ENCODE data around the gene HIVEP1.
A peak's percentile ranks its signal among the peaks of the same experiment; 100 is the strongest.
"Not testable (repeated sequence)": the region's sequence is repeated elsewhere in the genome, so short reads cannot be mapped to it uniquely, and the experiment has no call there.

HIVEP1 gene

GRCh38 chr6:12094689-12095088, 82.6 kb downstream of the HIVEP1 start:
- no peak for DNase-seq

DNA sequence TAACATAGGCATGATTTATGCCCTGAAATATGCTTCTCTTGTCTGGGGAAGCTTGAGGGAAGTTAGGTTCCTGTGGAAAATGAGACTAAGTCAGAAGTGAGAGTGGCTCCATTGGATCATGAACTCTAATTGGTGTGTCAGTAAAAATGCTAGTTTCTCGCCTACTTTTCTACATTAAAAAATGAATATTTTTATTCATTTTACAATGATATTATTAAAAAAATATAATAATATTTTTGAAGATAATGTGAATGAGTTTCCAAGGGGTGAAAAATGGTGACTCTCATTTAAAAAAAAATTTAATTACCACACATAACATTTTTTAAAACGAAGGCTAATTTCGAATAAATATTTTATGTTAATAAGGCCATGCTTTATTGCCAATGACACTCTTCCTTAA, 84.2 kb downstream of the HIVEP1 start:
- DNase-seq = no peak

DNA sequence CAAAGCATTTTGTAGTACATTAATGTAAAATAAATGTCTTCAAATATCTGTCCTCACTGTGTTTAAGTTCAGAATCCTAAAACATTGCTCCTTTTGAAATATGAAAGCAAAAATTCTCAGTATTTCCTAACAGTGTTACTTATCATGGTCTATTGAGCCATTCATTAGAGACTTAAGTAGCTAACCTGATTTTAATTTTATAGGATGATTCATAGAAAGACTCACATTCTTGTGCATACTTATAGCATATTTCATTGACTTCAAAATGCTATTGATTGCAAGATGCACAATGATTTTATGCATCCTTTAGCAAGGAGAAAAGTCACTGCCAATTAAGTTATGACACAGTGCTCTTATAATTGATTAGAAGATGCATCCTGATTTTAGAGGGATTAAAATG, 85.7 kb downstream of the HIVEP1 start:
- no peak for DNase-seq

- DNase-seq = no peak
These were observed 87.7 kb downstream of the HIVEP1 start for GRCh38 chr6:12099623-12100338.

DNA sequence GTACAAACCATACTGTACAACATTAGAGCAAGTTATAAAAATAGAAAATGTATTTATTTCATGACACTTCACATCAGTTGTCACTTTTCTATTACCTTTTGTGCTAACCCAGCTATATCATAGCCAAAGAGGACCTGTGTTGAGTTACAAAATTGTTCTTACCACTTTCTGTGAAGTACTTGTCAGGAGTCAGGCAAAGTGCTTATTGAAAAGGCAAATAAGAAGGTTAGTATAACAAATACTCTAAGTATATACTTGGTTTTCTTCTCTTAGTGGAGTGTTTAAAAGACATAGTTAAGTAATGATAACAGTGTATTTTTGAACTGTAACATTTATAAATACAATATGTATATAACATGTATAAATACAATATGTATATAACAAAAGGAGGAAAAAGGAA, 88.9 kb downstream of the HIVEP1 start:
- DNase-seq = no peak

GRCh38 chr6:12101653-12102312, 89.7 kb downstream of the HIVEP1 start:
- DNase-seq = no peak

DNA sequence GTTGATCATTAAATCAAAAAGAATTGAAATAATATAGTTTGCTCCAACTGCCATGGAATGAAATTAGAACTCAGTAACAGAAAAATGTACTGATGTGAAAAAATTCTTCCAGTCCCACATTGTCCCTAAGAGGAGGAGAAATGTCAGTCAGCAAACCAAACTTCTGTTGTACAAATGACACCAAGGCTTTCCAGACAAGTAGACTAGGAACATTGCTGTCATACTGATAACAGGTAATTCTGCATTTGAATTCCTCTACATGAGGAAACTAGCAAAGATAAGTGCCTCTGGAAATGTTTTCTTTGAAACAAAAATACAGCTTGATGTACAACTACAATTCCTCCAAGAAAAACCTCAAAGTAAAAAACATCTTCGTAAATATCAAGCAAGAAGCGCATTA, 90.2 kb downstream of the HIVEP1 start:
- no peak for DNase-seq

GRCh38 chr6:12103158-12103557, 91.0 kb downstream of the HIVEP1 start:
- no peak for DNase-seq

DNA sequence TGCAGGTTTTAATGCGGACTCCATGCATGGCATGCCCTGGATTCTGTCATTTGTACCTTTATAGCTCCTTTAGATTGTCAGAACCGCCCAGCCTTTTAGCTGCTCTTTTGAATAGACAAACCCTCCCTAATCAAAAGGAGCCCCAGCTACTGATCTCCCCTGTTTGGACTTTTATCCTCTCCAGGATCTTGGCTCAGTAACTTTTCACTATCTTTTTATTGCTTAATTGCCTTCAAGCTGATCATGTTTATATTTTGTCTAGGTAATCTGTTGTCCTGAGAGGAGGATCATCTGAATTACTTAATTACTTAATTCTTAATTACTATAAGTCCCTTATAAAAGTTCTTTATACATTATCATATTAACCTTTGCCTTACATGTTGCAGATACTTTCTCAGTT, 93.2 kb downstream of the HIVEP1 start:
- no peak for DNase-seq

DNA sequence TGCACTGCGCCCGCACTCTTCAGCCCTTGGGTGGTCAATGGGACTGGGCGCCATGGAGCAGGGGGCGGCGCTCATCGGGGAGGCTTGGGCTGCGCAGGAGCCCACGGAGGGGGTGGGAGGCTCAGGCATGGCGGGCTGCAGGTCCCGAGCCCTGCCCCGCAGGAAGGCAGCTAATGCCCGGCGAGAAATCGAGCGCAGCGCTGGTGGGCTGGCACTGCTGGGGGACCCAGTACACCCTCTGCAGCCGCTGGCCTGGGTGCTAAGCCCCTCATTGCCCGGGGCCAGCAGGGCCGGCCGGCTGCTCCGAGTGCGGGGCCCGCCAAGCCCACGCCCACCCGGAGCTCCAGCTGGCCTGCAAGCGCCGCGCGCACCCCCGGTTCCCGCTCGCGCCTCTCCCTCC, 96.3 kb downstream of the HIVEP1 start:
- not testable (repeated sequence) for DNase-seq

- peak; percentile 33 for DNase-seq
These were observed 98.6 kb downstream of the HIVEP1 start for GRCh38 chr6:12110523-12111362.

GRCh38 chr6:12111363-12111670, 99.2 kb downstream of the HIVEP1 start:
- no peak for DNase-seq

- DNase-seq = no peak
These were observed 100.6 kb downstream of the HIVEP1 start for GRCh38 chr6:12112540-12113189.

- peak; percentile 42 for DNase-seq
These were observed 101.1 kb downstream of the HIVEP1 start for GRCh38 chr6:12113190-12113577.

DNA sequence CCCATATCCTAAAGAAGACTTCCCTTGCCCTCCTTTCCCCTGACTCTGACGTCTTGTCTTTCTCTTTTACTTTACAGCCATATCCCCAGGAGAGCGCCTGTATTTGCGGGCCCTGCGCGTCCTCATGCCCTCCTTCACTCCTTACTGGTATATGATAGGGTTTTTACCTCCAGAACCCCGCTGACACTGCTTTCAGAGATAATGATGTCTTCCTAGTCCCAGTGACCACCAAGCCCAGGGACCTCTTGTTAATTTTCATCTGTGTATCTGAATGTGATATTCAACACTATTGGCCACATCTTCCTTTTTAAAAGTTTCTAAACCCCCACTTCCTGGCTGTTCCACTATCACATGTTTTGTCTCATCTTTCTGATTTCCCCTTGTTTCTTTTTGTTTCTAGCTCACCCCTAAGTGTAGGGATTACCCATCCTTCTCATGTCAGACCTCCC, 102.0 kb downstream of the HIVEP1 start:
- no peak for DNase-seq

GRCh38 chr6:12115001-12115400, 102.9 kb downstream of the HIVEP1 start:
- DNase-seq = no peak

DNA sequence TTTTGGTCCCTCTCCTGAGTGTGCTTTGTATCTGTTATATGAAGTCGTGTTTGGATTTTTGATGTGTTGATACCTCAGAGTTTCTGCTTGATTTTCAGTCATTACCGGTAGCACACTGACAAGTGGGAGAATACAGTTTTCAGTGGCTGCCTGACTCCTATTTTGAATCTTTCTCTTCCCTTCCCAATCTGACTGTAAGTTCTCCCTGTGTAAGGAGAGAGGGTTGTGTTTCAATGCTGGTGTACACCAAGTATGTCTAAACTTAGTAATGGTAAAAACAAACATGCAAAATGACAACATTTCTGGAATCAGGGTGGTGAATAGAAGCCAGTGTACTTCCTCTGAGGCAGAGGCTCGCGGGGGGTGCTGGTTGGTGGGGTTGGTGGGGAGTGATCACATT, 103.4 kb downstream of the HIVEP1 start:
- no peak for DNase-seq

GRCh38 chr6:12116264-12116800, 104.2 kb downstream of the HIVEP1 start:
- no peak for DNase-seq

GRCh38 chr6:12116978-12117377, 104.9 kb downstream of the HIVEP1 start:
- DNase-seq = no peak

GRCh38 chr6:12118607-12119006, 106.5 kb downstream of the HIVEP1 start:
- DNase-seq = no peak

DNA sequence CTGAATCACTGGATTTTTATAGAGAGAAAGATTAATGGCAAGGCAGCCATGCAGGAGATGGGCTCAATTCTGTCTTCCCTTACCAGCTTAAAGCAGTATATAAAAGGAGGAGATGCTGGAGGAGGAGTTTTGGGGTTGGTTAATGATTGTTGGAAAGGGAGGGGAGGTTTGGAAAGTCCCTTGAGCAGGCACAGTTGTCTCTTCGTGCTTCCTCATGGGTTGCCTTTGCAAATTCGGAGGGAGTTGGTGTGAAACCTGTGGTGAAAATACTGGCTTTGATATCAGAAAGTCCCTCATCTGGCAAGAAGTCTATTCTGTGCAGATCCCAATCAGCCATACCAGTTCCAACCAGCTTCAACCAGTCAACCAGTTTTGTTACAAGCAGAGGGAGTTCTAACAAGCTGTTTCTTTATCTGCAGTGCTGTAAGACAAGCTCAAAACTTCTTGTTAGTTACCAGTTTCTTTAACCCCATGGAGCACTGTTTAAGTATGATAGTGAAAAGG, 107.0 kb downstream of the HIVEP1 start:
- peak; percentile 80 for DNase-seq

GRCh38 chr6:12125396-12125795, 113.3 kb downstream of the HIVEP1 start:
- no peak for DNase-seq

GRCh38 chr6:12126051-12126450, 113.9 kb downstream of the HIVEP1 start:
- no peak for DNase-seq

Measured in activated CD4-positive, alpha-beta T cell treated with anti-CD3 and anti-CD28 coated beads, Interleukin-2, amount 50 U/mL, for 16 hours (primary cell).